ENCODE measurements around the gene GMPPA. TPM values are rescaled to one million over a fixed set of nuclear protein-coding genes. Genes with fewer than 3 reads are reported as not detected.

The GMPPA gene
- total and polyA plus RNA-seq, 2 donors (not counting 1 experiment from before 2014, with no cell fraction given): 38.3 to 59.7 TPM

DNA sequence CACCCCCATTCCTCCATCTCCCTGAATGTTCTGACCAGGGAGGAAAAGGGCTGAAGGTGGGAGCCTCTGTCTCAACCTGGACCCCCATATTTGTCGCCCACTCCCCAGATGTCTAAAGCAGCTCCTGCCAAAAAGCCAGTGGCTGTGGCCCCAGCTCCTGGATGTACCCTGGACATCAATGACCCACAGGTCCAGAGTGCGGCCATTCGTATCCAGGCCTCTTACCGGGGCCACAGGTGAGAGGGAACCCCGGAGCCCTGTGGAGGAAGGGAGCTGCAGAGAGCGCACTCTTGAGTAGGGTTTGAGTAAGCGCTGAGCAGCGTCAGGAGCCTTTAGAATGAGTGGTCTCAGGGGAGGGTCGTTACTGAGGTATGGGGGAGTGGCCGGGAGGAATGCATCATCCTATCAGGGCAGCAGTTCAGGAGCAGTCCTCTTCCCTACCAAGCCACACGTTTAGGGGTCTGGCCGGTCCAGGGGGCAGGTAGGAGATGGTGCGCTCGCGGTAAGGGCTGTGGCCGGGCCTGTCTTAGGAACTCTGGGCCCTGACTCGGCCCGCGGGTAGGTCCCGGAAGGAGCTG, 2.4 kb upstream of the GMPPA start:
- Histone ChIP-seq H3K4me2 (ENCODE audit: extremely low read depth, insufficient read depth, low read length) (no peak overlapping the region), H3K4me1 (ENCODE audit: control insufficient read depth, extremely low read depth, insufficient read depth, low read length) (peaks cover 9% of the 10 kb centered on the region)

DNA sequence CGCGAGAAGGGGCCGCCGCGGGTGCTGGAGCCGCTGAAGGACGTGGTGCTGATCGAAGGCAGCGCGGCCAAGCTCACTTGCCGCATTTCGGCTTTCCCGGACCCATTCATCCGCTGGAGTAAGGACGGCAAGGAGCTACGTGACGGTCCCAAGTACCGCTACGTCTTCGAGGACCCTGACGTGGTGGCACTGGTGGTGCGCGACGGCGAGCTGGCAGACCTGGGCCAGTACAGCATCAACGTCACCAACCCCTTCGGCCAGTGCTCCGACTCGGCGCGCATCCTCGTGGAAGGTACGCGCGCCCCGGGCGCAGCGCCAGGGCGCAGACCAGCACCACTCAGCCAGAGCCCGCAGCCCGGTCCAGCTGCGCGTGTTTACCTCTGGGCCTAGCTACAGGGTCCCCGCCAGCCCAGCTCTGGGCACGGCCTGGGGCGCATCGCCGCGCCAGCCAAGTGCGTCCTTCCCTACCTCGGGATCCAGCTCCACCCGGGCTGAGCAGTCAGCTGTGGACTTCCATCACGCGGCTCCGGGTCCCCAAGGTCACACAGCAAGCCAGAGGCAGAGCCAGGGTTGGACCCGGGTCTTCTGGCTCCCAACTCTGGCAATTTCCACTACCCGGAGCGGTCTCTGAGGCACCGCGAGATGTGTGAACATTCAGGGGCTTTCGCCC, 1.7 kb upstream of the GMPPA start:
- Histone ChIP-seq H3K79me2 (ENCODE audit: control insufficient read depth, insufficient read depth, low read length) (peaks cover 6% of the 10 kb centered on the region), H3K4me2 (ENCODE audit: extremely low read depth, insufficient read depth, low read length) (peak overlapping the region; percentile 33), H3K9ac (ENCODE audit: insufficient read depth, low read length) (no peak overlapping the region), H4K20me1 (ENCODE audit: control insufficient read depth, extremely low read depth, insufficient read depth, low read length) (no peaks in the 10 kb centered on the region), H2AFZ (ENCODE audit: low read length) (peak overlapping the region; percentile 28), H3K27ac (ENCODE audit: insufficient read depth, low read length) (no peak overlapping the region), H3K27me3 (ENCODE audit: control insufficient read depth, insufficient read depth, low read length) (peaks cover 17% of the 10 kb centered on the region), H3K36me3 (ENCODE audit: control insufficient read depth, insufficient read depth, low read length) (peaks cover 2% of the 10 kb centered on the region), H3K4me1 (ENCODE audit: control insufficient read depth, extremely low read depth, insufficient read depth, low read length) (peaks cover 9% of the 10 kb centered on the region), H3K4me3 (replicated peaks in 1 of 4; ENCODE audit: control extremely low read depth in 1 of 4, insufficient read depth in 1 of 4, low read depth in 3 of 4, low read length in 4 of 4) (peak overlapping the region in 2 of 4 experiments; percentile 70 to 90), H3K9me3 (ENCODE audit: control insufficient read depth, insufficient read depth, low read depth, low read length) (no peaks in the 10 kb centered on the region)
- TF ChIP-seq, protein P1, sequence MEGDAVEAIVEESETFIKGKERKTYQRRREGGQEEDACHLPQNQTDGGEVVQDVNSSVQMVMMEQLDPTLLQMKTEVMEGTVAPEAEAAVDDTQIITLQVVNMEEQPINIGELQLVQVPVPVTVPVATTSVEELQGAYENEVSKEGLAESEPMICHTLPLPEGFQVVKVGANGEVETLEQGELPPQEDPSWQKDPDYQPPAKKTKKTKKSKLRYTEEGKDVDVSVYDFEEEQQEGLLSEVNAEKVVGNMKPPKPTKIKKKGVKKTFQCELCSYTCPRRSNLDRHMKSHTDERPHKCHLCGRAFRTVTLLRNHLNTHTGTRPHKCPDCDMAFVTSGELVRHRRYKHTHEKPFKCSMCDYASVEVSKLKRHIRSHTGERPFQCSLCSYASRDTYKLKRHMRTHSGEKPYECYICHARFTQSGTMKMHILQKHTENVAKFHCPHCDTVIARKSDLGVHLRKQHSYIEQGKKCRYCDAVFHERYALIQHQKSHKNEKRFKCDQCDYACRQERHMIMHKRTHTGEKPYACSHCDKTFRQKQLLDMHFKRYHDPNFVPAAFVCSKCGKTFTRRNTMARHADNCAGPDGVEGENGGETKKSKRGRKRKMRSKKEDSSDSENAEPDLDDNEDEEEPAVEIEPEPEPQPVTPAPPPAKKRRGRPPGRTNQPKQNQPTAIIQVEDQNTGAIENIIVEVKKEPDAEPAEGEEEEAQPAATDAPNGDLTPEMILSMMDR (conservative IDR thresholded peaks at IDR 0.05 in 1 of 2, IDR thresholded peaks at IDR 0.05 in 1 of 2; ENCODE audit: low read depth in 1 of 2, low read length in 2 of 2): no peak
- TF ChIP-seq EZH2 (IDR thresholded peaks at IDR 0.05; ENCODE audit: low read length, missing control alignments): peak; percentile 84
- peak; percentile 24 to 44 for DNase-seq (ENCODE audit: low read depth in 2 of 2)

More for the DNA sequence above, 2.4 kb upstream of the GMPPA start:
- Histone ChIP-seq H2AFZ (ENCODE audit: low read length) (no peak overlapping the region), H3K79me2 (ENCODE audit: control insufficient read depth, insufficient read depth, low read length) (peaks cover 6% of the 10 kb centered on the region), H3K9me3 (ENCODE audit: control insufficient read depth, insufficient read depth, low read depth, low read length) (no peaks in the 10 kb centered on the region), H3K4me3 (replicated peaks in 1 of 4; ENCODE audit: control extremely low read depth in 1 of 4, insufficient read depth in 1 of 4, low read depth in 3 of 4, low read length in 4 of 4) (no peak overlapping the region), H4K20me1 (ENCODE audit: control insufficient read depth, extremely low read depth, insufficient read depth, low read length) (no peaks in the 10 kb centered on the region), H3K27ac (ENCODE audit: insufficient read depth, low read length) (no peak overlapping the region), H3K36me3 (ENCODE audit: control insufficient read depth, insufficient read depth, low read length) (no peaks in the 10 kb centered on the region), H3K27me3 (ENCODE audit: control insufficient read depth, insufficient read depth, low read length) (peaks cover 17% of the 10 kb centered on the region), H3K9ac (ENCODE audit: insufficient read depth, low read length) (no peak overlapping the region)
- DNase-seq (ENCODE audit: low read depth in 2 of 2): no peak
- TF ChIP-seq, protein P1 (conservative IDR thresholded peaks at IDR 0.05 in 1 of 2, IDR thresholded peaks at IDR 0.05 in 1 of 2; ENCODE audit: low read depth in 1 of 2, low read length in 2 of 2): no peak
- TF ChIP-seq EZH2 (IDR thresholded peaks at IDR 0.05; ENCODE audit: low read length, missing control alignments): no peak

DNA sequence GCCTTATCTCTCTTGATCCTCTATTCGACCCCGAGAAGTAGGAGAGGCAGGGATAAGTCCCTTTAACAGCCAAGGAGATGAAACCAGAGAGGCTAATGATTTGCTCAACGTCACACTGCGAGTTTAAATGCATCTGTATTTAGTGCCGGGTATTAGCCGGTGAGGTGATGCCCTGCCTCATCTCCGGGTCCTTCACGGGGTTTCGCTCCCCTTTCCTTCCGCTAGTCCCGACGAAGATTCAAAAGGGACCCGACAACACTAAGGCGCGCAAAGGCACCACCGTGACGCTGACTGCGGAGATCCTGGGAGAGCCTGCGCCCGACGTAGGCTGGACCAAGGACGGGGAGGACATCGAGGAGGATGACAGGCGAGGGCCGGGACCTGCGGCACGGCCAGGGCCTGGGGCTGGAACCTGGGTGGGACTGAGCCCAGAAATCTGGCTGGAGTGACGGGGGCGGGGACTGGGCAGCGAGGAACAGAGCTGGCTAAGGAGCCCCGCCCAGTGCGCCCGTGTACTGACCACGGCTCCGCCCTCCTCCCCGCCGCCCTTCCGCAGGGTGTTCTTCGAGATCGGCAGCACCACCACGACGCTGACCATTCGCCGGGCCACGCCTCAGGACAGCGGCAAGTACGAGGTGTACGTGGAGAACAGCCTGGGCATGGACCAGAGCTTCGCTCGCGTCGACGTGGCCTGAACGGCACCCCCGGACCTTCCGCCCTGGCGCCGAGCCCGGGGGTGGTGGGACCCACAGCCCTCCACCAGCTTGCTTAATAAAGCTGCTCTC, 1.0 kb upstream of the GMPPA start:
- H3K9me3 ChIP-seq (ENCODE audit: control insufficient read depth, insufficient read depth, low read depth, low read length): no peaks in the 10 kb centered on the region

More for the DNA sequence above, 1.0 kb upstream of the GMPPA start:
- Histone ChIP-seq H3K4me2 (ENCODE audit: extremely low read depth, insufficient read depth, low read length) (peak overlapping the region; percentile 92), H3K4me3 (replicated peaks in 1 of 4; ENCODE audit: control extremely low read depth in 1 of 4, insufficient read depth in 1 of 4, low read depth in 3 of 4, low read length in 4 of 4) (peak overlapping the region; percentile 53 to 90 (median 80)), H2AFZ (ENCODE audit: low read length) (peak overlapping the region; percentile 46), H3K27ac (ENCODE audit: insufficient read depth, low read length) (peak overlapping the region; percentile 78), H3K9ac (ENCODE audit: insufficient read depth, low read length) (peak overlapping the region; percentile 58), H3K4me1 (ENCODE audit: control insufficient read depth, extremely low read depth, insufficient read depth, low read length) (peaks cover 9% of the 10 kb centered on the region), H3K27me3 (ENCODE audit: control insufficient read depth, insufficient read depth, low read length) (peaks cover 17% of the 10 kb centered on the region), H3K79me2 (ENCODE audit: control insufficient read depth, insufficient read depth, low read length) (peaks cover 6% of the 10 kb centered on the region), H3K36me3 (ENCODE audit: control insufficient read depth, insufficient read depth, low read length) (peaks cover 4% of the 10 kb centered on the region), H4K20me1 (ENCODE audit: control insufficient read depth, extremely low read depth, insufficient read depth, low read length) (no peaks in the 10 kb centered on the region)
- TF ChIP-seq, protein P1 (conservative IDR thresholded peaks at IDR 0.05 in 1 of 2, IDR thresholded peaks at IDR 0.05 in 1 of 2; ENCODE audit: low read depth in 1 of 2, low read length in 2 of 2): no peak
- no peak for TF ChIP-seq EZH2 (IDR thresholded peaks at IDR 0.05; ENCODE audit: low read length, missing control alignments)
- DNase-seq (ENCODE audit: low read depth in 2 of 2): peak; percentile 80 to 86

Data from fibroblast of lung (primary cell).